Colonic mucosa (tissue), 4 donors: ENCODE data around the gene IDH3G. TPM values are rescaled to one million over a fixed set of nuclear protein-coding genes. Genes with fewer than 3 reads are reported as not detected.
A peak's percentile ranks its signal among the peaks of the same experiment; 100 is the strongest.

Experiments used
- DNase-seq: peaks from one replicate; pipeline ENCODE4 v3.0.0-alpha.2; 2020
- H3K27ac ChIP-seq: fragments of 200-600 bp; one replicate; pipeline ENCODE4 v1.8.0; 2021
- H3K27me3 ChIP-seq: fragments of 200-600 bp; one replicate; pipeline ENCODE4 v1.8.0; 2021
- H3K36me3 ChIP-seq: fragments of 200-600 bp; one replicate; pipeline ENCODE4 v1.8.0; 2021
- H3K4me1 ChIP-seq: fragments of 200-600 bp; one replicate; pipeline ENCODE4 v1.8.0; 2021; ENCODE audit warnings: mild to moderate bottlenecking
- H3K4me3 ChIP-seq: fragments of 200-600 bp; one replicate; pipeline ENCODE4 v1.8.0; 2021
- H3K9ac ChIP-seq, 2 donors: one replicate each; pipeline ENCODE4 v1.7.0; 2013; ENCODE audit warnings: control low read depth in 2 of 2, low read depth in 2 of 2, low read length in 2 of 2
- H3K9me3 ChIP-seq: fragments of 200-600 bp; one replicate; pipeline ENCODE4 v1.8.0; 2021
- CTCF ChIP-seq: fragments of 200-600 bp; IDR thresholded peaks from one replicate; pipeline ENCODE4 v1.8.0; 2022; ENCODE audit warnings: antibody characterized with exemption, mild to moderate bottlenecking
- intact Hi-C: fragments of 100-400 bp; cut with DNase I; formaldehyde crosslinking; loops from one replicate; pipeline ENCODE4 v1.14.1; 2022
- total RNA-seq, 2 donors: library from RNA; stranded (reverse); fragmentation: NEBNext Ultra II Directional in 1 of 2; extraction: Animal tissue kit (Norgen Biotek cat#: 25700) in 1 of 2; gene quantifications; one replicate each; pipeline ENCODE4 v1.2.1, GENCODE V29; 2021
- donor health status: healthy.
- donor health status: DM: no; HTN: no; CAD: no.
- donor health status: DM: no; HTN: no; CAD: no.

IDH3G gene
- total RNA-seq, 2 donors from 2014 or later = 80.6 to 92.6 TPM

- H3K36me3 ChIP-seq = no peaks in the 10 kb centered on the region
- H3K4me1 ChIP-seq = no peaks in the 10 kb centered on the region
- H3K9ac ChIP-seq = no peak within 1 kb of the TSS
- DNase-seq = no peak
- no peak for TF ChIP-seq CTCF
- peaks cover 40% of the 10 kb centered on the region for H3K27me3 ChIP-seq
- H3K4me3 ChIP-seq = peak within 1 kb of the TSS; percentile 24
- no peaks in the 10 kb centered on the region for H3K9me3 ChIP-seq
- H3K27ac ChIP-seq = no peak within 1 kb of the TSS
- intact Hi-C loops = no loop called here
These were observed 35.8 kb upstream of the IDH3G start, which contains the start of gene PDZD4 for GRCh38 chrX:153829799-153830639. TSS of gene PDZD4 (minus strand) at chrX:153830544. CDS start at chrX:153830298, 246 bp downstream.

DNA sequence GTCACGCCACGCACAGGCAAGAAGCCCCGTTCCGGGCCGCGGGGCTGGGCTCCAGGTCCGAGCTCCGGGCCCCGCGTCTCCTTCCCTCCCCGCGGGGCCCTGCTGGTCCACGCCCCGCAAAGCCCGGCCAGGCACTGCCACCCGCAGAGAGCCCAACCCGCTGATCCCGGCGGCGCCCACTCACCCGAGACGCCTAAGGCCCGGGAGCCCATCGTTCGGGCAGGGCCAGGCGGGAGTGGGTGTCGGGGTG, 35.3 kb upstream of the IDH3G start:
- Histone ChIP-seq H3K27me3 (peaks cover 40% of the 10 kb centered on the region), H3K9ac (no peak overlapping the region), H3K9me3 (no peaks in the 10 kb centered on the region), H3K4me1 (no peaks in the 10 kb centered on the region), H3K27ac (no peak overlapping the region), H3K36me3 (no peaks in the 10 kb centered on the region), H3K4me3 (peak overlapping the region; percentile 24)
- no peak for DNase-seq
- intact Hi-C loops = no loop called here
- no peak for TF ChIP-seq CTCF

- intact Hi-C loops = no loop called here
- peak overlapping the region; percentile 24 for H3K4me3 ChIP-seq
- no peaks in the 10 kb centered on the region for H3K36me3 ChIP-seq
- no peaks in the 10 kb centered on the region for H3K4me1 ChIP-seq
- H3K27ac ChIP-seq = no peak overlapping the region
- H3K27me3 ChIP-seq = peaks cover 40% of the 10 kb centered on the region
- DNase-seq = no peak
- H3K9me3 ChIP-seq = no peaks in the 10 kb centered on the region
- no peak overlapping the region for H3K9ac ChIP-seq
- no peak for TF ChIP-seq CTCF
These were observed 34.8 kb upstream of the IDH3G start for GRCh38 chrX:153828723-153829548.

GRCh38 chrX:153828308-153828707, 34.1 kb upstream of the IDH3G start:
- Histone ChIP-seq H3K36me3 (no peaks in the 10 kb centered on the region), H3K9ac (no peak overlapping the region)
- no peak for DNase-seq

GRCh38 chrX:153827903-153828302, 33.7 kb upstream of the IDH3G start:
- Histone ChIP-seq H3K4me1 (no peaks in the 10 kb centered on the region), H3K9me3 (no peaks in the 10 kb centered on the region), H3K4me3 (no peak overlapping the region), H3K27ac (no peak overlapping the region), H3K9ac (no peak overlapping the region), H3K36me3 (no peaks in the 10 kb centered on the region), H3K27me3 (peaks cover 40% of the 10 kb centered on the region)
- TF ChIP-seq CTCF = no peak
- DNase-seq = no peak
- intact Hi-C loops = no loop called here

More at GRCh38 chrX:153828308-153828707, 34.1 kb upstream of the IDH3G start:
- intact Hi-C loops = no loop called here
- no peaks in the 10 kb centered on the region for H3K9me3 ChIP-seq
- H3K4me3 ChIP-seq = peak overlapping the region; percentile 24
- H3K27me3 ChIP-seq = peaks cover 40% of the 10 kb centered on the region
- no peak for TF ChIP-seq CTCF
- H3K4me1 ChIP-seq = no peaks in the 10 kb centered on the region
- no peak overlapping the region for H3K27ac ChIP-seq
